HFFc6 (cell line): ENCODE results near the gene TAC4. TPM values are rescaled to one million over a fixed set of nuclear protein-coding genes. Genes with fewer than 3 reads are reported as not detected.
"Not testable (repeated sequence)": the region's sequence is repeated elsewhere in the genome, so short reads cannot be mapped to it uniquely, and the experiment has no call there.

ENCODE experiments used
- DNase-seq: peaks from one replicate; pipeline ENCODE4 v3.0.0-alpha.2; 2018
- H3K27ac Mint-ChIP-seq: 2 replicates; pipeline ENCODE4 v1.8.0; 2020; ENCODE audit warnings: mild to moderate bottlenecking, mixed read lengths
- H3K27me3 Mint-ChIP-seq: 2 replicates; pipeline ENCODE4 v1.8.0; 2021; ENCODE audit warnings: mild to moderate bottlenecking, moderate library complexity, mixed read lengths; ENCODE audit not compliant: insufficient read depth
- H3K36me3 Mint-ChIP-seq: 2 replicates; pipeline ENCODE4 v1.8.0; 2021; ENCODE audit warnings: low read depth, mixed read lengths
- H3K4me1 Mint-ChIP-seq: 2 replicates; pipeline ENCODE4 v1.8.0; 2020; ENCODE audit warnings: low read depth, mixed read lengths
- H3K4me3 Mint-ChIP-seq: 2 replicates; pipeline ENCODE4 v1.8.0; 2020; ENCODE audit warnings: mild to moderate bottlenecking, moderate library complexity, mixed read lengths
- H3K9me3 Mint-ChIP-seq: 2 replicates; pipeline ENCODE4 v1.8.0; 2020; ENCODE audit warnings: mild to moderate bottlenecking, mixed read lengths
- CTCF ChIP-seq: fragments of 200-600 bp; sonication (generic); IDR thresholded peaks from 2 replicates; pipeline ENCODE4 v1.5.0; 2021; ENCODE audit warnings: antibody characterized with exemption, mild to moderate bottlenecking
- total RNA-seq, 6 experiments: library from RNA; stranded (reverse); fragmentation: NEBNext Ultra II Directional; extraction: Animal tissue kit (Norgen Biotek cat#: 25700); gene quantifications; 2 replicates in 1 of 6; 3 replicates in 5 of 6; pipeline ENCODE4 v1.2.3, GENCODE V29; 2021

TAC4 gene
- total RNA-seq, 6 experiments from 2014 or later, result not detected

GRCh38 chr17:49835472-49835871, 12.4 kb downstream of the TAC4 start:
- Mint-ChIP-seq H3K27me3 (peaks cover 4% of the 10 kb centered on the region; the same call in 1 of the 2 replicates), H3K4me3 (no peak overlapping the region), H3K36me3 (peaks cover 27% of the 10 kb centered on the region), H3K27ac (no peak overlapping the region), H3K9me3 (no peaks in the 10 kb centered on the region), H3K4me1 (peaks cover 20% of the 10 kb centered on the region)
- DNase-seq, result no peak
- no peak for TF ChIP-seq CTCF

GRCh38 chr17:49834118-49834743, 13.6 kb downstream of the TAC4 start:
- no peaks in the 10 kb centered on the region for H3K9me3 Mint-ChIP-seq
- no peak overlapping the region for H3K27ac Mint-ChIP-seq
- peaks cover 4% of the 10 kb centered on the region; the same call in 1 of the 2 replicates for H3K27me3 Mint-ChIP-seq
- no peak for DNase-seq
- no peak overlapping the region for H3K4me3 Mint-ChIP-seq
- no peak for TF ChIP-seq CTCF
- peaks cover 24% of the 10 kb centered on the region for H3K4me1 Mint-ChIP-seq
- H3K36me3 Mint-ChIP-seq, result peaks cover 34% of the 10 kb centered on the region

- no peak overlapping the region for H3K4me3 Mint-ChIP-seq
- H3K27ac Mint-ChIP-seq, result no peak overlapping the region
- DNase-seq, result no peak
- TF ChIP-seq CTCF, result no peak
- peaks cover 36% of the 10 kb centered on the region for H3K4me1 Mint-ChIP-seq
- H3K36me3 Mint-ChIP-seq, result peaks cover 46% of the 10 kb centered on the region
- H3K27me3 Mint-ChIP-seq, result peaks cover 4% of the 10 kb centered on the region; the same call in 1 of the 2 replicates
- no peaks in the 10 kb centered on the region for H3K9me3 Mint-ChIP-seq
Observed at GRCh38 chr17:49832840-49833599, 14.8 kb downstream of the TAC4 start.

GRCh38 chr17:49830605-49831004, 17.3 kb downstream of the TAC4 start:
- H3K4me1 Mint-ChIP-seq, result peaks cover 29% of the 10 kb centered on the region
- H3K36me3 Mint-ChIP-seq, result peaks cover 67% of the 10 kb centered on the region
- no peaks in the 10 kb centered on the region for H3K9me3 Mint-ChIP-seq
- TF ChIP-seq CTCF, result no peak
- peaks cover under 1% of the 10 kb centered on the region; the same call in 1 of the 2 replicates for H3K27me3 Mint-ChIP-seq
- no peak for DNase-seq
- no peak overlapping the region for H3K27ac Mint-ChIP-seq
- H3K4me3 Mint-ChIP-seq, result no peak overlapping the region; the same call in 1 of the 2 replicates

- Mint-ChIP-seq H3K4me3 (no peak overlapping the region), H3K27ac (peak overlapping the region; percentile 43; the same call in 1 of the 2 replicates), H3K9me3 (no peaks in the 10 kb centered on the region), H3K4me1 (peaks cover 26% of the 10 kb centered on the region), H3K27me3 (no peaks in the 10 kb centered on the region), H3K36me3 (peaks cover 65% of the 10 kb centered on the region)
- no peak for TF ChIP-seq CTCF
- no peak for DNase-seq
Observed at GRCh38 chr17:49829026-49829425, 18.8 kb downstream of the TAC4 start.

- H3K4me3 Mint-ChIP-seq, H3K9me3 Mint-ChIP-seq, H3K27me3 Mint-ChIP-seq: not testable (repeated sequence)
- Mint-ChIP-seq H3K27ac (peak overlapping the region; percentile 42; the same call in 1 of the 2 replicates), H3K36me3 (peaks cover 65% of the 10 kb centered on the region), H3K4me1 (peaks cover 33% of the 10 kb centered on the region)
- DNase-seq, result peak; percentile 9
Observed at GRCh38 chr17:49828325-49828724, 19.5 kb downstream of the TAC4 start.
